GM19025 (cell line): Measurements from ENCODE around the gene RRP36.

Source experiments
- ATAC-seq: cut with Tn5 transposase; IDR thresholded peaks from one replicate; pipeline ENCODE4 v1.9.1; 2021; ENCODE audit warnings: mild to moderate bottlenecking, low read depth, moderate library complexity; ENCODE audit not compliant: unreplicated experiment

The RRP36 gene

GRCh38 chr6:43006251-43006650 is 15.2 kb upstream of the RRP36 start:
- ATAC-seq = no peak

DNA sequence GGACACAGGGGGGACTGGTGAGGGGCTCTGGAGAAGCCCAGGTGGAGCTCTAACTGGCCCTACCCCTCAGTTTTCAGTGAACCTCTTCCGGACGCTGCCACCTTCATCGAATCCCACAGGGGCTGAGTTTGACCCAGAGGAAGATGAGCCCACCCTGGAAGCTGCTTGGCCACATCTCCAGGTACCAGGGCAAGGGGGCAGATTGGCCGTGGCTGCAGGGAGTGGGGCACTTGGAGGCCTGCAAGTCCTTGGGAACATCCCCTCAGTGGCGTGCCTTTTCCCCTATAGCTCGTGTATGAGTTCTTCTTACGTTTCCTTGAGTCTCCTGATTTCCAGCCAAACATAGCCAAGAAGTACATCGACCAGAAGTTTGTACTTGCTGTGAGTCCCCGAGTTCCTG is 14.3 kb upstream of the RRP36 start:
- no peak for ATAC-seq

- ATAC-seq = no peak
Measured at GRCh38 chr6:43009124-43009523, 12.3 kb upstream of the RRP36 start.

DNA sequence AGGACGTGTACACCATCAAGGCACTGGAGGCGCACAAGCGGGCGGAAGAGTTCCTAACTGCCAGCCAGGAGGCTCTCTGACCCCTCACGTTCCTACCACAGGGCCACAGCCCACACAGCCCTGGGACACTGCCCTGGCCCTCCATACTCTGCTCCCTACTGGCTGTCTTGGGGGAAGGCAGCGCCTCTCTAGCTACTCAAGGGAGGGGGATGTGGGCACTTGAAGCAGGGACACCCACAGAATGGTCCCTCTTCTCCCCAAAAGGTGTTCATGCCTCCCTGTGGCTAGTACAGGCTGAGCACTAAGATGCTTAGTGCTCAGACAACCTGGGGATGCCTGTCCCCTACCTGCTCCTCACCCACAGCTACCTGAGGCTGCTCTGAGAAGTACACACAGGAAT is 10.2 kb upstream of the RRP36 start:
- no peak for ATAC-seq

DNA sequence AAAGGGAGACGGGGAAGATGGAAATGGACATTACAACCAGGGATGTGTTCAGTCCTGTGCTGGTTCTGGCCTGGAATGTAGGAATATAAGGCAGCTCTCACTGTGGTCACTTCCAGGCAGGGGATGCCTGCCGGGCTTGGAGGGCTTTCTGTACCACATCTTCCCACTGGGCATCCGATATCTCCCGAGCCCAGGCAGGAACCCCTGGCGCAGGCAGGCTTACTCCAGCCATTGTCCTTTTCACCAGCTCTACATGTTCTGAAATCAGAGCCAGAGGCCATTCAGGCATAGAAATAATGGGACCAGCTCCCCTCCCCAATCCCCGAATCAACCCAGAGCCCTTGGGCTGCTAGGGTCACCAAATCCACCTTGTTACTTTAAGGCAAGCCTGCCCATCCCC is 9.1 kb upstream of the RRP36 start:
- ATAC-seq = no peak

DNA sequence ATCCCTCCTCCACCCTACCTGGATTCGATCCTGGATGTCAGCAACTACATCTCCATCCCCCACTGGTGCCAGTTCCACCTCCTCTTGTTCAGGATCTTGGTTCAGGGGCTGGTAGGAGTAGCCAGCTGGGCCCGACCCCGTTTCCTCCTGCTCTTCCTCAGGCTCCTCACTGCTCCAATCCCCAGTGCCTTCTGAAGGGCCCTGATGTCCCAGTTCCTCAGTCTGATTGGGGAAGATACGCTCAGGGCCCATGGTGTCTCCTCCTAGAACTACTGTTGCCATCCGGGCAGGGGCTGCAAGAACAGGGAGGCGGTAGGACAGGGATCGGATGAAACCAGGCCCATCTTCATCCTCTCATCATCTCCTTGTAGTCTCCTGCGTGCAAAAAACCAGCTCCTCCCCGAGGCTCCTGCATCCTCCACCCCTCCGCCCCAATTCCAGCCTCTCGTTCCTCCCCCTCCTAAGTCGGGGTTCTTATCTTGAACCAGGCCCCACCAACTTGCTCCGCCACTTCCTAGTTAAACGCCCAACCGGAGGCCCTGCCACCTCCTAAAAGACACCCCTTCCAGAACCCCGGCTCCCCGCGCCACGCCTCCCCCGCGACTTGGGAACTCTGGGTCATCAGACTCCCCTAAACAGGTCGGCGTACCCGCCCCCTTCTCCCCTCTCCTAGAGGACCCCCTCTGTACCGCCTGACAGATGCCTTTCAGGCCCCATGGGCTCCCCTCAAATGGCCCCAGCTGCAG is 8.2 kb upstream of the RRP36 start:
- no peak for ATAC-seq

DNA sequence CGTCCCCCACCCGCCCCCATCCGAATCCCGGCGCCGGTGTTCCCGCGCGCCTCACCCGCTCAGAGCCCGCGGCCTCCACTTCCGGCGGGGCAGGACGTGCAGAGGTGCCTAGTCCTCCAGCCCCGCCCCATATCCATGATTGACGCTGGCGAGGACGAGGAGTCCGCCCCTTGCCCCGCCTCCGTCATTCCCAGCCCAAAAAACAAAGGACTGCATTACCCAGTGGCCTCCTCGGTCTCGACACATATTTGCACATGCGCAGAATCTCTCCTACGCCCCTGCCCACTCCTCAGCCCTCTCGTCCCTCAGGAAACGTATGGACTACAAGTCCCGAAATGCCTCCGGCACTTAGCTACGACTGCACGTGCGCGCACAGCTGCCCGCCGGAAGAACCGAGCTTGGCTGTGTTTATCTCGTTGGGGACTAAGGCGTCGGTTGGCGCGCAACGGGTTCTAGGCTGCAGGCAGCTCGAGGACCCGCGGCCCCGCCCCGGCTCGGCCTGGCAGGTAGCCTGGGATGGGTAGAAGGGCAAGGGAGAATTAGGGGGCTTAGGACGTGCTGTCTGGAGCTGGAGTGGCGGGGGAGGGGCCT is 7.5 kb upstream of the RRP36 start, which contains the start of the genes KLHDC3 and MEA1:
TSS of gene KLHDC3 (plus strand) at position 407 of the 591 bp plus-strand sequence. CDS start 2,944 bp downstream, outside the sequence.
TSS of gene MEA1 (minus strand) at position 104 of the 591 bp plus-strand sequence. CDS start 133 bp downstream, outside the sequence.
- ATAC-seq = peak; percentile 92

DNA sequence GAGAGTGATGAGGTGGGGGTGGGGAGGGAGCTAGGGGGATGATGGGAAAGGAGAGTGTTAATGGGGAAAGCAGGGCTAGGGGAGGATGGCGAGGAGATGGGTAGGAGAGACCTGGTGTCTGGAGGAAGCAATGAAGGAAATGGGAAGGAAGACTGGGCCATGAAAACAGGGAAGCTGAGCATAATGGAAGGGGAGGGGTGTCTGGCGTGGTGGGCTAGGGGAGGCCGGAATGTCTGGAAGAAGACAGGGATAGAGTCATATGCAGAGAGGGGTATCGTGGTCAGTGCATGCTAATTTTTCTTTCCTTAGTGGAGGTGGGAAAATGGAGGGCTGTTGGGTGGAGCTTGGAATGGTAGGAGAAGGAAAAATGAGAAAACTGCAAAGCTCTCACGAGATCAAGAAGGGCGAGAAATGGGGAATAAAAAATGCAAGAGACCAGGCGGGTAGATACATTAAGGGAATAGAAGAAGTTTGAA is 7.0 kb upstream of the RRP36 start:
- no peak for ATAC-seq

DNA sequence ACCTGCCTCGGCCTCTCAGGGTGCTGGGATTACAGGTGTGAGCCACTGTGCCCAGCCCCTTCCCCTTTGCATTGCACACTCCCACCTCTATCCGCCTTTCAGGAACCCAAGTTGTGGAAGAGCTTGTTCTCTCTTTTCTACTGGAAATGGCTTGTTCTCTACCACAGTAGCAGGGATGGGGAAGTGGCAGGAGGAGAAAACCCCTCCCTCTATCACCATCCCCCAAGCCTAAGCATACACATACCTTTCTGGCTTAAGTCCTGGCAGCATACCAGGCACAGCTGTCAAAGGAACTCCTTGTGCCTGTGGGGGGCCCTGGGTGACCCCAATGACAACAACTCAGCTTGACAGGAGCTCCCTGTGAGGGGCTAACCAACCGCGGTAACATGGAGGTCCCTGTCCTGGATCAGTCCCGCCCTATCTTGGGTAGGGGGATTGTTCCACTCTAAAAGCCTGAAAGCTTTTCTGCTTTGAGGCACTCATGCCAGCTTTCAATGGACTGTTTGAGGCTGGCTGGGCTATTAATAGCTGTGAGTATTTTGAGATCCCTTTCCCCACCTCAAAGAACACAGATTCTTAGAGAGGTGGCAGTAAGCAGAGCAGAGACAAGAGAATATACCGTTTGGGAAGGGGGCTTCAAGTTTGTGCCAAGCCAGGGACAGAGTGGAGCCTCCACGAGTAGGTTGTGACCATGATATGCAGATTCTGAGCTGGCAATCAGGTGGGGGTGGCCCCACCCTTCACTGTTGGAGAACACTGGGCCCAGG is 5.1 kb upstream of the RRP36 start:
- ATAC-seq = no peak

DNA sequence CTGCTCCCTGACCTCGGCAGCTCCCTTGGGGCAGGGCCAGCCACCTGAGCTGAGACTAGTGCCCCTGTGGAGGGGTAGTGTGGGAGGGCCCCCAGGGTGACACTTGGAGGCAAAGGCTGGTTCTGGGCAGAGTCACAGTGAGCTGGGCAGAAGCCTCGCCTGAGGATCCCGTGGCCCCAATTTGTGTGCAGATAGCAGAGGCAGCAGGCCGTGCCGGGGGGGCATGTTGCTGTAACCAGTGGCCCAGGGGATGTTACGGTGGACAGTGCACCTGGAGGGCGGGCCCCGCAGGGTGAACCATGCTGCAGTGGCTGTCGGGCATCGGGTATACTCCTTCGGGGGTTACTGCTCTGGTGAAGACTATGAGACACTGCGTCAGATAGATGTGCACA is 4.5 kb upstream of the RRP36 start:
- ATAC-seq = no peak

DNA sequence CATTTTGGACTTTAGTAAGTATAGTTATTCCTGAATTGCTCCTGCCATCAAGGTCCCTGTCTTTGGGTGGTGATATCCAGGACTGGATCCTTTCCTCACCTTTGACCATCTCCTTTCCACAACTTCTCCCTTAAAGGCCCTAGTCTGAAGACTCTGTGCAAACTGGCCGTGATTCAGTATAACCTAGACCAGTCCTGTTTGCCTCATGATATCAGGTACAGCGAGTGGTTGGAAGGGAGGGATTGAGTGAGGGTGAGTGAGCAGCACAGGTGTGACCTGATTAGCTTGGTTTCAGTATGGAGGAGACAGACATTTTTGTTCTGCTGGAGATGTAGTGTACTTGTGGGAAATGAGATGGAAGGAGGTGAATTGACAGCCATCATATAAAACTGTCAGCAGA is 2.3 kb upstream of the RRP36 start:
- no peak for ATAC-seq

DNA sequence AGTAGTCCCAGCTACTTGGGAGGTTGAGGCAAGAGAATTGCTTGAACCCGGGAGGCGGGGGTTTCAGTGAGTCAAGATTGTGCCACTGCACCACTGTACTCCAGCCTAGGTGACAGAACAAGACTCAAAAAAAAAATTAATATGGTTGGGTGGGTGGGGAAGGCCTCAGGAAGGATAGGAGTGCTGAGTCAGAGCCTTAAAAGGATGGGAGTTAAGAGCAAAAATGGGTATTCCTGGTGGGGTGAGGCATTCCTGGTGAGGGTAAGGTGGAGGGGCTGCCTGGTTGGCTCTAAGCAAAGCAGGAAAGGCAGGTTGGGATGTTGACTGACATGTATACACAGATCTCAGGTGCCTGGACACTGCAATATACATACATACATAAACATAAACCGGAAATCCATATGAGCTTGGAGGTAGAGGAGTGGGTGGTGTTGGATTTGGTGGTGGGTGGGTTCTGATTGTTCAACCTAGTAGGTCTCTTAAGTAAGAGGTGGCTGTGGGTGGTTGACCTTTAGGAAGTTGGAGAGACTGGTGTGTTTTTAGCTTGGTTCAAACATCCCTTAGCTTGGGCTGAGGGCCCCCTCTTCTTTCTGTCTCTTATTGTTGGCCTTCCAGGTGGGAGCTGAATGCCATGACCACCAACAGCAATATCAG is 1.2 kb upstream of the RRP36 start:
- ATAC-seq = no peak

GRCh38 chr6:43020847-43021246 is 576 bp upstream of the RRP36 start:
- no peak for ATAC-seq

DNA sequence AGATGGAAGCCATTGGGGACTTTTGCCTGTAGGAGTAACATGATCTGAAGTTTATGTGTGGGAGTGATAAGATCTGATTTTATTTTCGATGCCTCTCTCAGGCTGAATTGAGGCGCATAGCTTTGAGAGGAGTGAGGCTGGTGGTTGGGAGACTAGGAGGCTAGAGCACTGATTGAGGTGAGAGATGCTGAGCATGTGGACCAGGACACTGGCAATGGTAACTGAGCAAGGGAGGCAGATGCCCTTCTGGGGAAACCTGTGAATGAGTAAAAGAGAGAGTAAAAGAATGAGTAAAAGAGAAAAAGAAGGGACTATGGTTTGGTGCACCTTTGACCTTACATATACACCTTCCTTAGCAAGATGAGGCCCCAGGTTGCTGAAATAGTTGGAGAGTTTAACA is 3.0 kb downstream of the RRP36 start:
- no peak for ATAC-seq

DNA sequence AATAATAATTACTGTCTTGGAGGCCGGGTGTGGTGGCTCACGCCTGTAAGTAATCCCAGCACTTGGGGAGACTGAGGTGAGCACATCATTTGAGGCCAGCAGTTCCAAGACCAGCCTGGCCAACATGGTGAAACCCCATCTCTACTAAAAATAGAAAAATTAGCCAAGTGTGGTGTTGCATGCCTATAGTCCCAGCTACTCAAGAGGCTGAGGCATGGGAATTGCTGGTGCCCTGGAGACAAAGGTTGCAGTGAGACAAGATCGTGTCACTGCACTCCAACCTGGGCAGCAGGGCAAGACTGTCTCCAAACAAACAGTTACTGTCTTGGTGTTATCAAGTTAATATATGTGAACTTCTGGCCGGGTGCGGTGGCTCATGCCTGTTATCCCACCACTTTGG is 4.9 kb downstream of the RRP36 start:
- ATAC-seq = no peak

GRCh38 chr6:43029120-43029519 is 7.7 kb downstream of the RRP36 start:
- no peak for ATAC-seq

- ATAC-seq = no peak
Measured at GRCh38 chr6:43032326-43032725, 10.9 kb downstream of the RRP36 start.

GRCh38 chr6:43033496-43034189 is 12.2 kb downstream of the RRP36 start:
- no peak for ATAC-seq

DNA sequence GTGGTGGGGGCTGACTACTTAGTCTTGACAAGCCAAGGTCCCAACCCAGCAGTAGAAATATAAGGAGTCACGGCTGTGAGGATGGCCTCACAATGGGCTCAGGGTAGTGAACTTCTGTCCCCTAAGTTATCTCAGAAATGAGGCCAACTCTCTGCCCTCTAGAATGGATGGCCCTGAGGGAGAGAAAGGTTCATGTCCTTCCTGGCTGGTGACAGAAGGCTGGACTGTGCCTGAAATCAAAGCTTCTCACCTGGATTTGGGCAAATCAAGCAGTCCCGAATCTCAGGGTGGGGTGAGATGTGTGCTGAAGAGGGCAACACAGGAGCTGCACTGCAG is 12.7 kb downstream of the RRP36 start:
- no peak for ATAC-seq

GRCh38 chr6:43035495-43036194 is 14.2 kb downstream of the RRP36 start:
- no peak for ATAC-seq
